OCI-LY1 (cell line): ENCODE measurements around the gene ICAM1.
A peak's percentile ranks its signal among the peaks of the same experiment; 100 is the strongest.

Source experiments
- H2AFZ ChIP-seq: fragments of 200-600 bp; sonication (generic), shearing (Covaris generic); 2 replicates; pipeline ENCODE4 v1.6.0; 2014; ENCODE audit warnings: antibody characterized with exemption, mild to moderate bottlenecking, low read length
- H3F3A ChIP-seq: fragments of 200-600 bp; sonication (generic), shearing (Covaris generic); 2 replicates; pipeline ENCODE4 v1.6.0; 2014; ENCODE audit warnings: mild to moderate bottlenecking, antibody characterized with exemption, low read length, moderate library complexity; ENCODE audit not compliant: insufficient read depth
- H3K27ac ChIP-seq: fragments of 200-600 bp; sonication (generic); 2 replicates; pipeline ENCODE4 v1.5.1; 2014; ENCODE audit warnings: low read length, mixed run types, mild to moderate bottlenecking, low read depth; ENCODE audit not compliant: poor library complexity, severe bottlenecking
- H3K27me3 ChIP-seq: fragments of 200-600 bp; sonication (generic); 2 replicates; pipeline ENCODE4 v1.6.0; 2014; ENCODE audit warnings: antibody characterized with exemption, mild to moderate bottlenecking, low read length, moderate library complexity; ENCODE audit not compliant: insufficient read depth
- H3K36me3 ChIP-seq: fragments of 200-600 bp; sonication (generic); 2 replicates; pipeline ENCODE4 v1.6.1; 2014; ENCODE audit warnings: mild to moderate bottlenecking, antibody characterized with exemption, low read length, moderate library complexity, mixed read lengths; ENCODE audit not compliant: insufficient read depth
- H3K4me1 ChIP-seq: fragments of 200-600 bp; sonication (generic); 2 replicates; pipeline ENCODE4 v1.5.1; 2014; ENCODE audit warnings: mild to moderate bottlenecking, low read length, moderate library complexity; ENCODE audit not compliant: insufficient read depth, severe bottlenecking
- H3K4me2 ChIP-seq: fragments of 200-600 bp; sonication (generic), shearing (Covaris generic); 2 replicates; pipeline ENCODE4 v1.6.1; 2014; ENCODE audit warnings: low read length
- H3K4me3 ChIP-seq: fragments of 200-600 bp; sonication (generic); 2 replicates; pipeline ENCODE4 v1.5.1; 2014; ENCODE audit warnings: low read length, low read depth, mild to moderate bottlenecking, mixed read lengths; ENCODE audit not compliant: poor library complexity, severe bottlenecking
- H3K79me2 ChIP-seq: fragments of 200-600 bp; shearing (Covaris generic); 2 replicates; pipeline ENCODE4 v1.6.1; 2016; ENCODE audit warnings: mixed run types, low read length, mixed read lengths; ENCODE audit not compliant: insufficient read depth
- H3K9ac ChIP-seq: fragments of 200-600 bp; sonication (generic), shearing (Covaris generic); 2 replicates; pipeline ENCODE4 v1.6.1; 2014; ENCODE audit warnings: mild to moderate bottlenecking, low read length, mixed read lengths
- H3K9me2 ChIP-seq: fragments of 200-600 bp; sonication (generic), shearing (Covaris generic); 2 replicates; pipeline ENCODE4 v1.6.1; 2014; ENCODE audit warnings: low read depth, mild to moderate bottlenecking, low read length, mixed read lengths
- H3K9me3 ChIP-seq: fragments of 200-600 bp; shearing (Covaris generic); 2 replicates; pipeline ENCODE4 v1.6.1; 2014; ENCODE audit warnings: low read length, mixed read lengths
- H4K20me1 ChIP-seq: fragments of 200-600 bp; sonication (generic), shearing (Covaris generic); 2 replicates; pipeline ENCODE4 v1.6.0; 2016; ENCODE audit warnings: mild to moderate bottlenecking, low read length; ENCODE audit not compliant: insufficient read depth
- EZH2 ChIP-seq: fragments of 200-600 bp; sonication (generic), shearing (Covaris generic); IDR thresholded peaks from 2 replicates; pipeline ENCODE4 v1.8.0; 2017; ENCODE audit warnings: borderline replicate concordance, mixed run types, mild to moderate bottlenecking, antibody characterized with exemption, low read length, moderate library complexity, mixed read lengths
- TF ChIP-seq, protein P1 (sequence below): fragments of 200-600 bp; sonication (generic), shearing (Covaris generic); IDR thresholded peaks from 2 replicates; pipeline ENCODE4 v1.5.1; 2017; ENCODE audit warnings: mild to moderate bottlenecking, antibody characterized with exemption, low read length, moderate library complexity, mixed read lengths

ICAM1 gene

DNA sequence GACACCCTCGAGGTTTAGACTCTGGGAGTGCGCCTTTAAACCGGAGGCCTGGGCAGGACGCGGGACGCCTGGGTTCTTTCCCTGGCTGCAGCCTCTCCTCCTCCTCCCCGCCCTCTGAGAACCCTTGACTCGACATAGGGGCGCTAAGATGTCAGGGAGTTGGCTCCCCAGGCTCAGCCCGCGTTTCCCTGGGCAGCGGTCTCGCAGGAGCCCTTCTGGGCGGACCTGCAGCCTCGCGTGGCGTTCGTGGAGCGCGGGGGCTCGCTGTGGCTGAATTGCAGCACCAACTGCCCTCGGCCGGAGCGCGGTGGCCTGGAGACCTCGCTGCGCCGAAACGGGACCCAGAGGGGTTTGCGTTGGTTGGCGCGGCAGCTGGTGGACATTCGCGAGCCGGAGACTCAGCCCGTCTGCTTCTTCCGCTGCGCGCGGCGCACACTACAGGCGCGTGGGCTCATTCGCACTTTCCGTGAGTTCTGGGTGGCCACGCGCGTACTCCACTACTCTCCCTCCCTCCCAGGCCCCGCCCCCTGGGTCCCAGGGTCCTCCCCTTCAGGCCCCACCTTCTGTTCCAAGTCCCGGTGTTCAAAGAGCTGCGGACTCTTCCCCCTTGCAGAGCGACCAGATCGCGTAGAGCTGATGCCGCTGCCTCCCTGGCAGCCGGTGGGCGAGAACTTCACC lies 20.1 kb downstream of the ICAM1 start:
- peak overlapping the region; percentile 41; the same call in 1 of the 2 replicates for H3K9ac ChIP-seq
- H3K36me3 ChIP-seq: peaks cover 2% of the 10 kb centered on the region

DNA sequence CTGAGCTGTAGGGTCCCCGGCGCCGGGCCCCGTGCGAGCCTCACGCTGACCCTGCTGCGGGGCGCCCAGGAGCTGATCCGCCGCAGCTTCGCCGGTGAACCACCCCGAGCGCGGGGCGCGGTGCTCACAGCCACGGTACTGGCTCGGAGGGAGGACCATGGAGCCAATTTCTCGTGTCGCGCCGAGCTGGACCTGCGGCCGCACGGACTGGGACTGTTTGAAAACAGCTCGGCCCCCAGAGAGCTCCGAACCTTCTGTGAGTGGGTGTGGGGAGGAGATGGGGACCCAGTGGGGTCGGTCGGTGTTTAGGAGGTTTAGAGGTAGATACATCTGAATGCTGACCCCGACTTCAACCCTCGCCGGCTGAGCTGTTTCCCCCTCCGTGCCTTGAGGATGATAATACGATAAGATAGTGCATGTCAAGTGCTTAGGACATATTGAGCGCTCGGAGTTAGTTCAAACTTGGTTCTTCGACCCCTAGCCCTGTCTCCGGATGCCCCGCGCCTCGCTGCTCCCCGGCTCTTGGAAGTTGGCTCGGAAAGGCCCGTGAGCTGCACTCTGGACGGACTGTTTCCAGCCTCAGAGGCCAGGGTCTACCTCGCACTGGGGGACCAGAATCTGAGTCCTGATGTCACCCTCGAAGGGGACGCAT lies 20.8 kb downstream of the ICAM1 start:
- H3K79me2 ChIP-seq: no peaks in the 10 kb centered on the region
- H3K36me3 ChIP-seq: no peaks in the 10 kb centered on the region; the same call in 1 of the 2 replicates
- peak overlapping the region; percentile 62 for H3K4me3 ChIP-seq
- H3K4me1 ChIP-seq: peaks cover 59% of the 10 kb centered on the region
- no peak overlapping the region for H2AFZ ChIP-seq
- H3K4me2 ChIP-seq: peak overlapping the region; percentile 93
- H3K27me3 ChIP-seq: no peaks in the 10 kb centered on the region; the same call in 1 of the 2 replicates
- H3K27ac ChIP-seq: no peak overlapping the region
- TF ChIP-seq EZH2: no peak
- peak overlapping the region; percentile 41; the same call in 1 of the 2 replicates for H3K9ac ChIP-seq
- no peaks in the 10 kb centered on the region for H3K9me2 ChIP-seq
- no peaks in the 10 kb centered on the region for H3K9me3 ChIP-seq
- no peaks in the 10 kb centered on the region for H3F3A ChIP-seq
- H4K20me1 ChIP-seq: no peaks in the 10 kb centered on the region

More for the DNA sequence above, 20.1 kb downstream of the ICAM1 start:
- Histone ChIP-seq H3K27ac (no peak overlapping the region), H3K4me2 (peak overlapping the region; percentile 93), H3K4me1 (peaks cover 57% of the 10 kb centered on the region), H2AFZ (no peak overlapping the region), H3K27me3 (no peaks in the 10 kb centered on the region), H3K9me2 (no peaks in the 10 kb centered on the region), H3F3A (no peaks in the 10 kb centered on the region), H4K20me1 (no peaks in the 10 kb centered on the region), H3K79me2 (no peaks in the 10 kb centered on the region), H3K4me3 (peak overlapping the region; percentile 62), H3K9me3 (no peaks in the 10 kb centered on the region)
- TF ChIP-seq, protein P1, sequence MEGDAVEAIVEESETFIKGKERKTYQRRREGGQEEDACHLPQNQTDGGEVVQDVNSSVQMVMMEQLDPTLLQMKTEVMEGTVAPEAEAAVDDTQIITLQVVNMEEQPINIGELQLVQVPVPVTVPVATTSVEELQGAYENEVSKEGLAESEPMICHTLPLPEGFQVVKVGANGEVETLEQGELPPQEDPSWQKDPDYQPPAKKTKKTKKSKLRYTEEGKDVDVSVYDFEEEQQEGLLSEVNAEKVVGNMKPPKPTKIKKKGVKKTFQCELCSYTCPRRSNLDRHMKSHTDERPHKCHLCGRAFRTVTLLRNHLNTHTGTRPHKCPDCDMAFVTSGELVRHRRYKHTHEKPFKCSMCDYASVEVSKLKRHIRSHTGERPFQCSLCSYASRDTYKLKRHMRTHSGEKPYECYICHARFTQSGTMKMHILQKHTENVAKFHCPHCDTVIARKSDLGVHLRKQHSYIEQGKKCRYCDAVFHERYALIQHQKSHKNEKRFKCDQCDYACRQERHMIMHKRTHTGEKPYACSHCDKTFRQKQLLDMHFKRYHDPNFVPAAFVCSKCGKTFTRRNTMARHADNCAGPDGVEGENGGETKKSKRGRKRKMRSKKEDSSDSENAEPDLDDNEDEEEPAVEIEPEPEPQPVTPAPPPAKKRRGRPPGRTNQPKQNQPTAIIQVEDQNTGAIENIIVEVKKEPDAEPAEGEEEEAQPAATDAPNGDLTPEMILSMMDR: no peak

DNA sequence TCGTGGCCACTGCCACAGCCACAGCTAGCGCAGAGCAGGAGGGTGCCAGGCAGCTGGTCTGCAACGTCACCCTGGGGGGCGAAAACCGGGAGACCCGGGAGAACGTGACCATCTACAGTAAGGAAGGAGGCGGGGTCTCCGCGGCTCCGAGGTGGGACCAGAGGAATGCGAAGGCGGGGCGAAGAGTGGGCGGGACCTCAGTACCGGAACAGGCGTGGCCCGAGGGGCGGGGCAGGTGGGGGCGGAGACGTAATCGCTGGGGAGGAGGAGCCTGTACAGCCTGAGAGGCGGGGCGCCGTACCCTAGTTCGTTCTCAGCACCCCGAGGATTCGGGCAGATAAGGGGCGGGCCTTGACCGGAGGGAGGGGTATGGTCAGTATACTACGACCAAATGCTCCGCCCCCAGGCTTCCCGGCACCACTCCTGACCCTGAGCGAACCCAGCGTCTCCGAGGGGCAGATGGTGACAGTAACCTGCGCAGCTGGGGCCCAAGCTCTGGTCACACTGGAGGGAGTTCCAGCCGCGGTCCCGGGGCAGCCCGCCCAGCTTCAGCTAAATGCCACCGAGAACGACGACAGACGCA lies 21.4 kb downstream of the ICAM1 start:
- Histone ChIP-seq H3K9ac (peak overlapping the region; percentile 17; the same call in 1 of the 2 replicates), H3K9me2 (no peaks in the 10 kb centered on the region), H3K4me2 (peak overlapping the region; percentile 93), H3K9me3 (no peaks in the 10 kb centered on the region), H3K36me3 (no peaks in the 10 kb centered on the region; the same call in 1 of the 2 replicates), H3K27me3 (no peaks in the 10 kb centered on the region; the same call in 1 of the 2 replicates), H4K20me1 (no peaks in the 10 kb centered on the region), H3F3A (no peaks in the 10 kb centered on the region), H3K4me1 (peaks cover 56% of the 10 kb centered on the region), H3K4me3 (peak overlapping the region; percentile 62), H3K79me2 (no peaks in the 10 kb centered on the region), H2AFZ (no peak overlapping the region), H3K27ac (no peak overlapping the region)
- TF ChIP-seq, protein P1: no peak
- no peak for TF ChIP-seq EZH2
